HepG2 (cell line): Measurements from ENCODE around the gene TLR6. TPM values are rescaled to one million over a fixed set of nuclear protein-coding genes. Genes with fewer than 3 reads are reported as not detected.

Experiments used
- AGO2 ChIP-seq: fragments of 200-400 bp; formaldehyde crosslinking; optimal IDR thresholded peaks from 2 replicates; pipeline ENCODE3; 2017; ENCODE audit warnings: mild to moderate bottlenecking, low read depth, low read length, moderate library complexity
- AKAP8 ChIP-seq: sonication (generic); formaldehyde crosslinking; IDR thresholded peaks from 2 replicates; pipeline ENCODE4 v1.5.1; 2020; ENCODE audit warnings: mild to moderate bottlenecking, missing genetic modification reagents
- ARNTL ChIP-seq: sonication (generic); formaldehyde crosslinking; IDR thresholded peaks from 2 replicates; pipeline ENCODE4 v1.4.0; 2020; ENCODE audit warnings: mild to moderate bottlenecking, missing genetic modification reagents
- FIP1L1 ChIP-seq: fragments of 200-400 bp; formaldehyde crosslinking; IDR thresholded peaks from 2 replicates; pipeline ENCODE4 v1.6.1; 2018; ENCODE audit warnings: low read depth, mild to moderate bottlenecking, low read length, moderate library complexity, borderline replicate concordance; ENCODE audit not compliant: insufficient read depth
- KAT8 ChIP-seq: IDR thresholded peaks from 2 replicates; pipeline ENCODE4 v1.6.1; 2016; ENCODE audit warnings: missing genetic modification reagents, missing compliant biosample characterization
- MED13 ChIP-seq: sonication (generic); formaldehyde crosslinking; IDR thresholded peaks from 2 replicates; pipeline ENCODE4 v1.5.0; 2020; ENCODE audit warnings: missing genetic modification reagents
- MEIS2 ChIP-seq: sonication (generic); formaldehyde crosslinking; IDR thresholded peaks from 2 replicates; pipeline ENCODE4 v1.9.0; 2021; ENCODE audit warnings: mild to moderate bottlenecking, missing genetic modification reagents
- REPIN1 ChIP-seq: sonication (generic); formaldehyde crosslinking; IDR thresholded peaks from 2 replicates; pipeline ENCODE4 v1.8.0; 2022; ENCODE audit warnings: missing genetic modification reagents, low read depth, mild to moderate bottlenecking, borderline replicate concordance
- SP1 ChIP-seq, 2 experiments: fragments of 450-650 bp in 1 of 2; sonication (generic) in 1 of 2; formaldehyde crosslinking in 1 of 2; IDR thresholded peaks; 2 replicates each; pipeline versions ENCODE4 v1.4.0 to v1.6.1; 2016 to 2020; ENCODE audit warnings: missing genetic modification reagents in 1 of 2
- TAF1 ChIP-seq: sonication (generic); formaldehyde crosslinking; IDR thresholded peaks from 2 replicates; pipeline ENCODE4 v1.4.0; 2020; ENCODE audit warnings: missing genetic modification reagents
- THAP11 ChIP-seq: IDR thresholded peaks from 2 replicates; pipeline ENCODE4 v1.6.1; 2016; ENCODE audit warnings: missing biosample characterization, missing genetic modification reagents
- TP53 ChIP-seq: sonication (generic); formaldehyde crosslinking; conservative IDR thresholded peaks from 2 replicates; pipeline ENCODE4 v1.4.0; 2020; ENCODE audit warnings: missing genetic modification reagents
- ZBTB42 ChIP-seq: sonication (generic); formaldehyde crosslinking; IDR thresholded peaks from 2 replicates; pipeline ENCODE4 v1.5.0; 2020; ENCODE audit warnings: mild to moderate bottlenecking, missing genetic modification reagents
- ZNF143 ChIP-seq: sonication (generic); formaldehyde crosslinking; IDR thresholded peaks from 2 replicates; pipeline ENCODE4 v1.4.0; 2020; ENCODE audit warnings: missing genetic modification reagents
- ZNF207 ChIP-seq: fragments of 450-650 bp; IDR thresholded peaks from 2 replicates; pipeline ENCODE4 v1.6.1; 2016; ENCODE audit warnings: antibody characterized with exemption, borderline replicate concordance
- ZNF501 ChIP-seq: sonication (generic); formaldehyde crosslinking; IDR thresholded peaks from 2 replicates; pipeline ENCODE4 v1.5.1; 2020; ENCODE audit warnings: mild to moderate bottlenecking, moderate library complexity, missing genetic modification reagents
- ZNF709 ChIP-seq: sonication (generic); formaldehyde crosslinking; IDR thresholded peaks from 2 replicates; pipeline ENCODE4 v1.5.0; 2020; ENCODE audit warnings: mild to moderate bottlenecking, missing genetic modification reagents
- ZNF878 ChIP-seq: sonication (generic); formaldehyde crosslinking; IDR thresholded peaks from 2 replicates; pipeline ENCODE4 v1.8.1; 2023; ENCODE audit warnings: mild to moderate bottlenecking, missing genetic modification reagents, moderate library complexity
- polyA plus RNA-seq, 8 experiments: library from polyadenylated mRNA; depleted of rRNA in 3 of 8; stranded (reverse) in 7 of 8; unstranded in 1 of 8; fragments of >200 nt; fragmentation: Illumina TruSeq in 4 of 8; extraction: Trizol in 4 of 8; gene quantifications; 2 replicates each; pipeline versions ENCODE4 v1.2.1 to v1.2.3, GENCODE V29; 2011 to 2016; ENCODE audit warnings: low read depth in 4 of 8, missing spikeins in 1 of 8, mixed read lengths in 1 of 8; ENCODE audit not compliant: insufficient read depth in 1 of 8
- total RNA-seq, 5 experiments: library from RNA; depleted of rRNA; stranded (reverse); fragments of >200 nt; fragmentation: Illumina TruSeq; extraction: Trizol; gene quantifications; 2 replicates each; pipeline ENCODE4 v1.2.3, GENCODE V29; 2016; ENCODE audit warnings: low read depth in 1 of 5
- TF ChIP-seq, protein P1 (sequence below): sonication (generic); formaldehyde crosslinking; IDR thresholded peaks from 2 replicates; pipeline ENCODE4 v1.5.0; 2020; ENCODE audit warnings: mild to moderate bottlenecking, missing genetic modification reagents
- TF ChIP-seq, protein P2 (sequence below), 2 experiments: sonication (generic) in 1 of 2; formaldehyde crosslinking in 1 of 2; IDR thresholded peaks; 2 replicates each; pipeline versions ENCODE4 v1.4.0 to v1.6.1; 2018 to 2020; ENCODE audit warnings: missing genetic modification reagents in 2 of 2, borderline replicate concordance in 1 of 2, low read depth in 1 of 2, mild to moderate bottlenecking in 1 of 2, missing biosample characterization in 1 of 2
- TF ChIP-seq, protein P3 (sequence below): sonication (generic); formaldehyde crosslinking; IDR thresholded peaks from 2 replicates; pipeline ENCODE4 v1.4.0; 2020; ENCODE audit warnings: low read depth, mild to moderate bottlenecking, missing genetic modification reagents

TLR6 gene
- total and polyA plus RNA-seq, 2 of the 13 experiments (the other 11 are each of a cell fraction or from before 2014, with no cell fraction given) = 0.33 to 0.71 TPM

DNA sequence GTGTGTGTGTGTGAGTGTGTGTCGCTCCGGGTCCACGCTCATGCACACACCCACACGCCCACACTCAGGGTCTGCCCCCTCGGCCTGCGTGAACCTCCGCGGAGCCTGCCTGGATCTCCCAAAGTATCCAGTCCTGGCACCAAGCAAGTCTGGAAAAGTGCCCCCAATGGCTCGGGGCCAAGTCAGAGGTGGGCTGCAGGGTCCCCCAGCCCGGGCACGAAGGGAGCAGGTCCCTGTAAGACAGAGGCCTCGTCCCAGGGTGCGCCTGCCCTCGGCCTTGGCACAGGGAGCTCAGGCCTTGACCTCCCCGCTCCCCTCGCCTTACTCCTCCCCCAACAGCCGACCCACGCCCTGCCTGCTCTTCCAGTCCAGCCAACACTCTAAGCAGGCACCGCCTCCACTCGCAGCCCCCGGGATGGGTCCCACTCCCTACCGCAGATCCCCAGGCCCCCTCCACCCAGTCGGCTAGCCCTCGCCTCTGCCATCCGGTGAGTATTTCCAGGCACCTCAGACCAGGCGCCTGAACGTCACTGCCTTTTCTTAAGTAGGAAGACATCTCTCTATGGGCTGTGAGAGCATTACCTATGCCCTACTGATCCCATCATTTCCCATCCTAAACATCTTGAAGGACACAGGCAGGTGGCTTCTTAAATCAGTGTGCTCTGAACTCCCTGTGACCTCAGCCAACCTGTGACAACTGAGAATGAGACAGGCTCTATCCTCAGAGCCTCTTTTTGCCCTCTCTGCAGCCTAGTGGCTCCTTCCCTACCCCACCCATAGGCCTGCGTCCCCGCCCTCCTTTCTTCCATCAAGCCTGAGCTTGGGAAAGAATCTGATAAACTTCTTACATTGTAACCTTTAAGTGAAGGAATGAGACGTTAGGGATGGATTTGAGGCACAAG, 11.7 kb upstream of the TLR6 start (continued):
- TF ChIP-seq AKAP8 (CRISPR knock-in tag) = 0 out of 2 replicates have a peak, but pooled peaks have one; percentile 18
- TF ChIP-seq, protein P1, sequence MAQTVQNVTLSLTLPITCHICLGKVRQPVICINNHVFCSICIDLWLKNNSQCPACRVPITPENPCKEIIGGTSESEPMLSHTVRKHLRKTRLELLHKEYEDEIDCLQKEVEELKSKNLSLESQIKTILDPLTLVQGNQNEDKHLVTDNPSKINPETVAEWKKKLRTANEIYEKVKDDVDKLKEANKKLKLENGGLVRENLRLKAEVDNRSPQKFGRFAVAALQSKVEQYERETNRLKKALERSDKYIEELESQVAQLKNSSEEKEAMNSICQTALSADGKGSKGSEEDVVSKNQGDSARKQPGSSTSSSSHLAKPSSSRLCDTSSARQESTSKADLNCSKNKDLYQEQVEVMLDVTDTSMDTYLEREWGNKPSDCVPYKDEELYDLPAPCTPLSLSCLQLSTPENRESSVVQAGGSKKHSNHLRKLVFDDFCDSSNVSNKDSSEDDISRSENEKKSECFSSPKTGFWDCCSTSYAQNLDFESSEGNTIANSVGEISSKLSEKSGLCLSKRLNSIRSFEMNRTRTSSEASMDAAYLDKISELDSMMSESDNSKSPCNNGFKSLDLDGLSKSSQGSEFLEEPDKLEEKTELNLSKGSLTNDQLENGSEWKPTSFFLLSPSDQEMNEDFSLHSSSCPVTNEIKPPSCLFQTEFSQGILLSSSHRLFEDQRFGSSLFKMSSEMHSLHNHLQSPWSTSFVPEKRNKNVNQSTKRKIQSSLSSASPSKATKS (CRISPR knock-in tag) = no peak
- peak; percentile 29; the same call in 1 of the 2 replicates for TF ChIP-seq THAP11 (CRISPR knock-in tag)
- 0 out of 2 replicates have a peak, but pooled peaks have one; percentile 18 for TF ChIP-seq ZNF143 (CRISPR knock-in tag)
- TF ChIP-seq TAF1 = peak; percentile 52; the same call in 1 of the 2 replicates
- TF ChIP-seq ZBTB42 (CRISPR knock-in tag) = no peak
- peak; percentile 96 for TF ChIP-seq AGO2
- TF ChIP-seq ARNTL = peak; percentile 64; the same call in 1 of the 2 replicates
- TF ChIP-seq FIP1L1 = no peak
- 0 out of 2 replicates have a peak, but pooled peaks have one; percentile 47 for TF ChIP-seq MED13 (CRISPR knock-in tag)
- TF ChIP-seq, protein P2, sequence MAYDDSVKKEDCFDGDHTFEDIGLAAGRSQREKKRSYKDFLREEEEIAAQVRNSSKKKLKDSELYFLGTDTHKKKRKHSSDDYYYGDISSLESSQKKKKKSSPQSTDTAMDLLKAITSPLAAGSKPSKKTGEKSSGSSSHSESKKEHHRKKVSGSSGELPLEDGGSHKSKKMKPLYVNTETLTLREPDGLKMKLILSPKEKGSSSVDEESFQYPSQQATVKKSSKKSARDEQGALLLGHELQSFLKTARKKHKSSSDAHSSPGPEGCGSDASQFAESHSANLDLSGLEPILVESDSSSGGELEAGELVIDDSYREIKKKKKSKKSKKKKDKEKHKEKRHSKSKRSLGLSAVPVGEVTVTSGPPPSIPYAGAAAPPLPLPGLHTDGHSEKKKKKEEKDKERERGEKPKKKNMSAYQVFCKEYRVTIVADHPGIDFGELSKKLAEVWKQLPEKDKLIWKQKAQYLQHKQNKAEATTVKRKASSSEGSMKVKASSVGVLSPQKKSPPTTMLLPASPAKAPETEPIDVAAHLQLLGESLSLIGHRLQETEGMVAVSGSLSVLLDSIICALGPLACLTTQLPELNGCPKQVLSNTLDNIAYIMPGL (CRISPR knock-in tag; IDR thresholded peaks at IDR 0.05; ENCODE audit: borderline replicate concordance in 1 of 2, low read depth in 1 of 2) = peak; percentile 23 to 51; a peak in 3 of 4 replicates
- TF ChIP-seq ZNF501 = 0 out of 2 replicates have a peak, but pooled peaks have one; percentile 18
- TF ChIP-seq MEIS2 (CRISPR knock-in tag) = peak; percentile 33; the same call in 1 of the 2 replicates
- peak; percentile 76 for TF ChIP-seq ZNF709 (CRISPR knock-in tag)
- TF ChIP-seq TP53 (CRISPR knock-in tag) = 0 out of 2 replicates have a peak, but pooled peaks have one; percentile 51
- TF ChIP-seq, protein P3, sequence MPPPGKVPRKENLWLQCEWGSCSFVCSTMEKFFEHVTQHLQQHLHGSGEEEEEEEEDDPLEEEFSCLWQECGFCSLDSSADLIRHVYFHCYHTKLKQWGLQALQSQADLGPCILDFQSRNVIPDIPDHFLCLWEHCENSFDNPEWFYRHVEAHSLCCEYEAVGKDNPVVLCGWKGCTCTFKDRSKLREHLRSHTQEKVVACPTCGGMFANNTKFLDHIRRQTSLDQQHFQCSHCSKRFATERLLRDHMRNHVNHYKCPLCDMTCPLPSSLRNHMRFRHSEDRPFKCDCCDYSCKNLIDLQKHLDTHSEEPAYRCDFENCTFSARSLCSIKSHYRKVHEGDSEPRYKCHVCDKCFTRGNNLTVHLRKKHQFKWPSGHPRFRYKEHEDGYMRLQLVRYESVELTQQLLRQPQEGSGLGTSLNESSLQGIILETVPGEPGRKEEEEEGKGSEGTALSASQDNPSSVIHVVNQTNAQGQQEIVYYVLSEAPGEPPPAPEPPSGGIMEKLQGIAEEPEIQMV = 0 out of 2 replicates have a peak, but pooled peaks have one; percentile 9
- TF ChIP-seq ZNF878 (CRISPR knock-in tag) = 0 out of 2 replicates have a peak, but pooled peaks have one; percentile 39
- peak; percentile 54; the same call in 1 of the 2 replicates for TF ChIP-seq REPIN1 (CRISPR knock-in tag)
- TF ChIP-seq ZNF207 = no peak
- TF ChIP-seq SP1 (IDR thresholded peaks at IDR 0.05) = no peak
- peak; percentile 5; the same call in 1 of the 2 replicates for TF ChIP-seq SP1 (CRISPR knock-in tag; IDR thresholded peaks at IDR 0.05)
- TF ChIP-seq KAT8 = peak; percentile 43; the same call in 1 of the 2 replicates
